ENCODE data around the gene PSPH. TPM values are rescaled to one million over a fixed set of nuclear protein-coding genes. Genes with fewer than 3 reads are reported as not detected.

Gene PSPH
- total RNA-seq, 1 experiment from 2014 or later = 52.1 TPM

DNA sequence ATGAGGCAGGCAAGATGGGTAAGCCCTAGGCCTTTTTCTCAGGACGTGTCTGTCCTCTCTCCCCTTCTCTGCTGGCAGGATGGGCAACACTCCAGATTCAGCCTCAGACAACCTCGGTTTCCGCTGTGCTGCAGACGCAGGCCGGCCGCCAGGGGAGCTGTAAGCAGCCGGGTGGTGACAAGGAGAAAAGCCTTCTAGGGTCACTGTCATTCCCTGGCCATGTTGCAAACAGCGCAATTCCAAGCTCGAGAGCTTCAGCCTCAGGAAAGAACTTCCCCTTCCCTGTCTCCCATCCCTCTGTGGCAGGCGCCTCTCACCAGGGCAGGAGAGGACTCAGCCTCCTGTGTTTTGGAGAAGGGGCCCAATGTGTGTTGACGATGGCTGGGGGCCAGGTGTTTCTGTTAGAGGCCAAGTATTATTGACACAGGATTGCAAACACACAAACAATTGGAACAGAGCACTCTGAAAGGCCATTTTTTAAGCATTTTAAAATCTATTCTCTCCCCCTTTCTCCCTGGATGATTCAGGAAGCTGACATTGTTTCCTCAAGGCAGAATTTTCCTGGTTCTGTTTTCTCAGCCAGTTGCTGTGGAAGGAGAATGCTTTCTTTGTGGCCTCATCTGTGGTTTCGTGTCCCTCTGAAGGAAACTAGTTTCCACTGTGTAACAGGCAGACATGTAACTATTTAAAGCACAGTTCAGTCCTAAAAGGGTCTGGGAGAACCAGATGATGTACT lies 28.4 kb upstream of the PSPH start:
- no peak overlapping the region for H2BK20ac ChIP-seq (ENCODE audit: low read depth, low read length, poor library complexity, severe bottlenecking)
- no CpG with 5 or more reads among the region's 12 CpGs for WGBS (ENCODE audit: extremely low coverage, insufficient read length, low lambda C conversion rate)
- H3K18ac ChIP-seq (ENCODE audit: insufficient read length, low read depth, low read length) = no peak overlapping the region
- H2BK120ac ChIP-seq (ENCODE audit: low read depth, low read length, poor library complexity, severe bottlenecking) = no peak overlapping the region
- H3K23ac ChIP-seq (ENCODE audit: insufficient read length, low read depth, low read length) = no peak overlapping the region
- peak overlapping the region in 2 of 3 experiments; percentile 34 to 80; a peak in 2 of 7 replicates for H3K27ac Mint-ChIP-seq
- H4K91ac ChIP-seq (ENCODE audit: insufficient read length, low read depth, low read length) = no peak overlapping the region
- H4K20me1 ChIP-seq (ENCODE audit: control insufficient read depth, insufficient read depth, insufficient read length) = no peaks in the 10 kb centered on the region
- H3K23me2 ChIP-seq (ENCODE audit: insufficient read length, low read depth, low read length, poor library complexity, severe bottlenecking) = no peaks in the 10 kb centered on the region
- no peak overlapping the region for H4K5ac ChIP-seq (ENCODE audit: insufficient read length, low read depth, low read length)
- no peak overlapping the region for H2AFZ ChIP-seq (ENCODE audit: low read length)
- H3K14ac ChIP-seq (ENCODE audit: insufficient read depth, low read length) = no peak overlapping the region
- H2BK5ac ChIP-seq (ENCODE audit: insufficient read length, low read length) = no peak overlapping the region
- no peak overlapping the region for H3K4ac ChIP-seq (ENCODE audit: low read depth, low read length)
- no peak overlapping the region for H3K27ac ChIP-seq (ENCODE audit: insufficient read length, low read depth, low read length)
- no peaks in the 10 kb centered on the region for H3K9me3 ChIP-seq (ENCODE audit: control insufficient read depth, low read depth, low read length)
- H3K27me3 ChIP-seq (ENCODE audit: insufficient read depth, low read length) = no peaks in the 10 kb centered on the region
- H3K56ac ChIP-seq (ENCODE audit: insufficient read length, low read depth, low read length) = no peak overlapping the region
- peak; percentile 65 for DNase-seq
- no peak overlapping the region for H2AK5ac ChIP-seq (ENCODE audit: insufficient read length, low read length)
- no peaks in the 10 kb centered on the region for H3K4me1 Mint-ChIP-seq
- no peak overlapping the region for H3K4me3 Mint-ChIP-seq
- no peaks in the 10 kb centered on the region for H3K27me3 Mint-ChIP-seq (ENCODE audit: low read depth)
- peaks cover 20 to 52% (median 37%) of the 10 kb centered on the region in 3 experiments; a peak in 6 of 7 replicates for H3K36me3 Mint-ChIP-seq (ENCODE audit: insufficient read depth in 1 of 3, low read depth in 3 of 3)
- H2BK15ac ChIP-seq (ENCODE audit: low read depth, low read length) = no peak overlapping the region
- H3K9me3 Mint-ChIP-seq = no peaks in the 10 kb centered on the region; a peak in 1 of 5 replicates
- no peaks in the 10 kb centered on the region for H3K4me1 ChIP-seq (ENCODE audit: insufficient read depth, low read length)
- TF ChIP-seq CTCF (conservative IDR thresholded peaks at IDR 0.05) = peak; percentile 52
- peaks cover 2% of the 10 kb centered on the region for H3K79me1 ChIP-seq (ENCODE audit: insufficient read depth, low read depth, low read length, poor library complexity, severe bottlenecking)
- H3K79me2 ChIP-seq (ENCODE audit: insufficient read depth, low read length) = no peaks in the 10 kb centered on the region
- no peak overlapping the region for H3K9ac ChIP-seq (ENCODE audit: extremely low read depth, insufficient read length, low read length)
- no peak overlapping the region for H3T11ph ChIP-seq (ENCODE audit: low read length)
- no peak overlapping the region for H4K8ac ChIP-seq (replicated peaks; ENCODE audit: insufficient read length, low read depth, low read length)
- no peak overlapping the region for H3K4me2 ChIP-seq (ENCODE audit: insufficient read depth, insufficient read length, low read length)
- no peak overlapping the region for H2BK12ac ChIP-seq (ENCODE audit: insufficient read length, low read depth, low read length)
